Activated T-cell treated with anti-CD3 and anti-CD28 coated beads, Interleukin-2, amount 50 U/mL, for 24 hours (primary cell): Measurements from ENCODE around the gene SHISA6.
"Not testable (repeated sequence)": the region's sequence is repeated elsewhere in the genome, so short reads cannot be mapped to it uniquely, and the experiment has no call there.

Source experiments
- DNase-seq: peaks from one replicate; pipeline ENCODE4 v3.0.0-alpha.2; 2020
- H3K27ac Mint-ChIP-seq: 2 replicates; pipeline ENCODE4 v1.8.0; 2020; ENCODE audit warnings: mild to moderate bottlenecking, mixed read lengths
- H3K27me3 Mint-ChIP-seq: 2 replicates; pipeline ENCODE4 v1.8.0; 2020; ENCODE audit warnings: mixed read lengths
- H3K36me3 Mint-ChIP-seq: 2 replicates; pipeline ENCODE4 v1.8.0; 2020; ENCODE audit warnings: low read depth, mixed read lengths
- H3K4me1 Mint-ChIP-seq: 2 replicates; pipeline ENCODE4 v1.8.0; 2020; ENCODE audit warnings: low read depth, mixed read lengths
- H3K4me3 Mint-ChIP-seq: 2 replicates; pipeline ENCODE4 v1.8.0; 2020; ENCODE audit warnings: mild to moderate bottlenecking, moderate library complexity, mixed read lengths
- H3K9me3 Mint-ChIP-seq: 2 replicates; pipeline ENCODE4 v1.8.0; 2020; ENCODE audit warnings: mixed read lengths

The SHISA6 gene

DNA sequence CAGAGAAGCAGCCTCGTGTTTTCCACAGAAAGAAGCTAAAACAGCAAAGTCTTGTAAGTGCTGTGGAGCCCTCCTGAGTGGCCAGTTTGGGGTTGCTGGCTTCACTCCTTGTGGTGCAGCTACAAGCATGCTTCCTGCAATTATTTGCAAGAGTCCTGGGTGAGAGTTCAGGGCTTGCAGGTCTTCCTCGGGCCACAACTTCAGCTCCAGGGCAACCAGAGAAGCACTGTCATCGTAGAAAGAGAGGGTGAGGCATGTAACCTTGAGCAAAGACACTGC, 37.9 kb downstream of the SHISA6 start:
- DNase-seq: no peak
- H3K27me3 Mint-ChIP-seq: no peaks in the 10 kb centered on the region
- no peak overlapping the region for H3K4me3 Mint-ChIP-seq
- no peak overlapping the region for H3K27ac Mint-ChIP-seq
- H3K36me3 Mint-ChIP-seq: no peaks in the 10 kb centered on the region
- H3K9me3 Mint-ChIP-seq: peaks cover 22% of the 10 kb centered on the region
- no peaks in the 10 kb centered on the region for H3K4me1 Mint-ChIP-seq

DNA sequence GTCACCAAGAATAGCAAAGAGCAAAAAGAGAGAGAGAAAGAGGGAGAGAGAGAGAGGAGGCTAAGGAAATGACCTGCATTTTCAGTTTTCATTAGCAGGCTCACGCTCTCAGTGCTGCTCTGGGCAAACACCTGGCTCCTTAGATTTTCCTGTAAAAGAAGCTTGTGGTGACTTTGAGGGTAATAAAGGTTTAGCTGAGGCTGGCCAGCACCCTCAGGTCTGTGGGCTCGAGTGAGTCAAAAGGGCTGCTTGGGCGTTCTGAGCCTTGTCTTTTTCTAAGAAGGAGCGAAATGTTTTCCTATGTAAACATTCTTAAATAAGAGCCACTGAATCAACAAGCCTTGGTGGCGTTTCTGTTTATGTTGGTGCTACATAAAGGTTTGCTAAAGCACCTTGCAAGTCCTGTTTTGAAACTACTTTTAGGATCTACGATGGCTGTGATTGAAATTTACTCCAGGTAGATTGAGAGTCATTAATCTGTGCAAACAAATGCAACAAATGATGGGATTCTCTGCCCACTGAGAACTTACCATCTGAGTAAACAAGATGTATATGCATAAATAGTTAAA, 38.8 kb downstream of the SHISA6 start:
- Mint-ChIP-seq H3K27ac (no peak overlapping the region), H3K36me3 (no peaks in the 10 kb centered on the region), H3K4me1 (no peaks in the 10 kb centered on the region), H3K27me3 (no peaks in the 10 kb centered on the region), H3K9me3 (peaks cover 22% of the 10 kb centered on the region), H3K4me3 (no peak overlapping the region)
- DNase-seq: no peak

DNA sequence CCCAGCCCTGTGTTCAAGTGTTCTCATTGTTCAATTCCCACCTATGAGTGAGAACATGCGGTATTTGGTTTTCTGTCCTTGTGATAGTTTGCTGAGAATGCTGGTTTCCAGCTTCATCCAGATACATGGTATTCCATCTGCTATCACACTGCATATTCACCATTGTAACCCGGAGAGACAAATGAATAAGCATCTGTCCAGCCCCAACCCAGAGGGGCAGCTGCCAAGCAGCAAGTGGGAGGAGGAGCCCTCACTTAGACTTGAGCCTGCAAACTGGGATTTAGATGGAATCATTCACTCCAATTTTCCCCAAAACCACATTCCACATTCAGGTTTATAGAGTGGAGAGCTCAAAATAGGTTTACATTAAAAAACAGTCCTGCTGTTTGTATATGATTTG, 41.6 kb downstream of the SHISA6 start:
- Mint-ChIP-seq H3K27me3 (no peaks in the 10 kb centered on the region), H3K4me3 (no peak overlapping the region), H3K36me3 (no peaks in the 10 kb centered on the region), H3K9me3 (peaks cover 21% of the 10 kb centered on the region), H3K4me1 (no peaks in the 10 kb centered on the region), H3K27ac (no peak overlapping the region)
- no peak for DNase-seq

DNA sequence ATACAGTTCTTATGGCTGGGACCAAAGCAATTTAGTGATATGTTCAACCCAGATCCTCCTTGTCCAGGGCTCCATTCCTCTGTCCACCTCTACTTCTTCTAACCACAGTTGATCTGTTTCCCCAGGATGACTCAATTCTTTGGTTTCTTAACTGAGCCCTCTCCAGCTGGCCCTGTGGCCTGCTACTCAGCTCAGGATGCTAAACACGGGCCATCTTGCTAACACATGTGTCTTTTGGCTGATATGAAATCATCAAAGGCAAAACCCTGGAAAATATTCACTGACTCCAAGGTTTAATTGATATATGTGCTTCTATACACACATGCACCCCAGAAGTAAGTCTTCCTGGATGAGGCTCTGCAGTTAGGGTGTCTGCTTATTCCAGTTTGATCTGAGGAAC, 43.8 kb downstream of the SHISA6 start:
- no peaks in the 10 kb centered on the region for H3K27me3 Mint-ChIP-seq
- no peaks in the 10 kb centered on the region for H3K4me1 Mint-ChIP-seq
- peaks cover 16% of the 10 kb centered on the region for H3K9me3 Mint-ChIP-seq
- no peak overlapping the region for H3K27ac Mint-ChIP-seq
- no peak for DNase-seq
- H3K4me3 Mint-ChIP-seq: no peak overlapping the region
- no peaks in the 10 kb centered on the region for H3K36me3 Mint-ChIP-seq

DNA sequence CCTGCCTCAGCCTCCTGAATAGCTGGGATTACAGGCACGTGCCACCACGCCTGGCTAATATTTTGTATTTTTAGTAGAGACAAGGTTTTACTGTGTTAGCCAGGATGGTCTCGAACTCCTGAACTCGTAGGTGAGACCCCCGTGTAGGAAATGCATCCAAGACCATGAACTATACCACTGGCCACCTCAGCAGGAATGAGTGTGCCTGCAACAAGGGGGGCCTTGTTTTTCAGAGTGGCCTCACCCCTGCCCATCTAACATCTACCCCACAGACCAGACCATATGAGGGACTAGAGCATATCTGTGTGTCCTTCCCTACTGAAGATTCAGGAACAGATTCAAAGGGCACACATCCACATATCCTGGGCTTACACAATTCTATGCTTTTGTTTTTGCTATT, 44.9 kb downstream of the SHISA6 start:
- Mint-ChIP-seq H3K27ac (no peak overlapping the region), H3K9me3 (peaks cover 13% of the 10 kb centered on the region), H3K4me3 (no peak overlapping the region), H3K4me1 (no peaks in the 10 kb centered on the region), H3K36me3 (no peaks in the 10 kb centered on the region), H3K27me3 (no peaks in the 10 kb centered on the region)
- no peak for DNase-seq

DNA sequence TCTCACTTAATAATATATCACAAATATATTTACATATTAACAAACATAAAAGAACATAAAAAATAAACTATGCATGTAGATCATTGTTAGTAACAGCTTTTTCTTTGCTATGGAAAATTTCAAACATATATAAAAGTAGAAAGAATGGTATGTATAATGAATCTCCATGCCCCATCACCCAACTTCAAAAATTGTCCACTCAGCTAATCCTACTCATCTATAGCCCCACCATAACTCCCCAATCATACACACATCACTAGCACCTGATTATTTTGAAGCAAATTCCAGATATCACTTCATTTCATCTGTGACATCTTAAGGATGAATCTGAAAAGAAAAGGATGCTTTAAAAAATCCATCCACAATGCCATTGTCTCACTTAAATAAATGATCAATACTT, 46.8 kb downstream of the SHISA6 start:
- Mint-ChIP-seq H3K36me3 (no peaks in the 10 kb centered on the region), H3K27me3 (no peaks in the 10 kb centered on the region), H3K4me1 (no peaks in the 10 kb centered on the region), H3K9me3 (peaks cover 6% of the 10 kb centered on the region), H3K4me3 (no peak overlapping the region), H3K27ac (no peak overlapping the region)
- DNase-seq: no peak

DNA sequence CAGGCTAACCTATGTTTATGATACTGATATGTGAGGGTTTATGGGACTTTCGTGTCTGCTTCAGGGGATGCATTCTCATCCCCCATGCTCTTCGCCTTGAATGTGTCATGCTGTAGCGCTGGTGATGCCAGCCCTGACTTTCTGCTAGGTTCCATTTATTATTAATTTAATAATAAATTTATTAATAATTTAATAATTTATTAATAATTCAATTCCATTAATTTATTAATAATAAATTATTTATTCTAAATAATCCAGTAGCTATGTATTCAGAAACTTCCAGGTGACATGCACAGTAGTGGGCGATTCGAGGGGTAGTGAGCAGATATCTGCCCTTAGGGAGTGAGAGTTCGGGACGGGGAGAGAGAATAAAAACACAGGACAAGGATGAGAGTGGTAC, 49.8 kb downstream of the SHISA6 start:
- Mint-ChIP-seq H3K4me1 (no peaks in the 10 kb centered on the region), H3K4me3 (no peak overlapping the region)

DNA sequence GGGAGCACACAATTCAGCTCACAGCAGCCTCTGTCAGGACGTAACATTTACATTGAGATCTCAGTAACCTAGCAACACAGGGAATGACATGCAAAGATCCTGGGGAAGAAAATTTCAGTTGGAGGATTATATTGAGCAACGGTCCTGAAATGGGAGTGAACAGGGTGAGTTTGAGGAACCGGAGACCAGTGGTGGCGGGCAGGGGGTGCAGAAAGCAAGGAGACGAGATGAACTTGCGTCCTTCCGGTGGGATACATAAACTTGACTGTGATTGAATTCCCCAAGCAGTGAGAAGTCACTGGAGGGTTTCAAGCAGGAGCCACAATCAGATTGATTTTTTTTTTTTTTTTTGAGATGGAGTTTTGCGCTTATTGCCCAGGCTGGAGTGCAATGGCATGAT, 51.5 kb downstream of the SHISA6 start:
- Mint-ChIP-seq H3K9me3 (peaks cover 2% of the 10 kb centered on the region), H3K4me3 (no peak overlapping the region), H3K27me3 (no peaks in the 10 kb centered on the region), H3K36me3 (no peaks in the 10 kb centered on the region), H3K27ac (no peak overlapping the region), H3K4me1 (no peaks in the 10 kb centered on the region)
- no peak for DNase-seq

More for the DNA sequence above, 49.8 kb downstream of the SHISA6 start:
- no peak for DNase-seq
- Mint-ChIP-seq H3K27ac (no peak overlapping the region), H3K36me3 (no peaks in the 10 kb centered on the region), H3K27me3 (no peaks in the 10 kb centered on the region), H3K9me3 (peaks cover 2% of the 10 kb centered on the region)

DNA sequence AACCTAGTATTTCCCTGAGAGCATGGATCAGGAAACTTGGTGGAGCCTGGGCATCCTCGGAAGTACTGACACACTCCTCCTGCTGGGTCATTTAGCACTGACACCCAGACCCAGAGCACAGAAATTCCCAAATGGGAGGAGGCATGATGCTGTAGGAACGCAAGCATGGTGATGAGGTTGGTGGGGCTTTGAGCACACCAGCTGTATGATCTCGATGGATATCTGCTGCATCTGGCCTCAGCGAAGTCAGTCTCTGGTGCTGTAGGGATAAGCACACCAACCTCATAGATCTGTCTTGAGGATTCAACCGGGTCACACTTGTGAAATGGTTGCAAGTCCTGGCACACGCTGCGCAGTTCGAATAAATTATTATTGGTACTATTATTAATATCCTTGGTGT, 52.5 kb downstream of the SHISA6 start:
- H3K36me3 Mint-ChIP-seq: no peaks in the 10 kb centered on the region
- no peak overlapping the region for H3K4me3 Mint-ChIP-seq
- H3K9me3 Mint-ChIP-seq: peaks cover 2% of the 10 kb centered on the region
- H3K4me1 Mint-ChIP-seq: no peaks in the 10 kb centered on the region
- no peak overlapping the region for H3K27ac Mint-ChIP-seq
- no peak for DNase-seq
- H3K27me3 Mint-ChIP-seq: no peaks in the 10 kb centered on the region

DNA sequence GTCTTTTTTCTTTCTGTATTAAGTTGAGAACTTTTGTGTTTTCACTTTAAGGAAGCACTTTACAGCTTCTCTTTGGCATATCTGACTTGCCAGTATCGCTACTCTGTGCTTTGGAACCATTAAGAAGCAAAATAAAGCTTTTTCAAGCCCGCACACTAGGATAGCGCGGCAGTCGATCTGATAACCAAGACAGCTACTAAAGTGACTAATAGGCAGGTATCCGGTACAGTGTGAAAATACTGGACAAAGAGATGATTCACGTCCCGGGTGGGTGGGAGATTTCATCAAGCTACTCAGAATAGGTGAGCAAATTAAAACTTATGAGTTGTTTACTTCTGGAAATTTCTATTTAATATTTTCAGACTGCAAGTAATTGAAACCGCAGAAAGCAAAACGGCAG, 53.8 kb downstream of the SHISA6 start:
- DNase-seq: no peak
- Mint-ChIP-seq H3K4me3 (no peak overlapping the region), H3K9me3 (peaks cover 2% of the 10 kb centered on the region), H3K27me3 (no peaks in the 10 kb centered on the region), H3K36me3 (no peaks in the 10 kb centered on the region), H3K27ac (no peak overlapping the region), H3K4me1 (no peaks in the 10 kb centered on the region)

DNA sequence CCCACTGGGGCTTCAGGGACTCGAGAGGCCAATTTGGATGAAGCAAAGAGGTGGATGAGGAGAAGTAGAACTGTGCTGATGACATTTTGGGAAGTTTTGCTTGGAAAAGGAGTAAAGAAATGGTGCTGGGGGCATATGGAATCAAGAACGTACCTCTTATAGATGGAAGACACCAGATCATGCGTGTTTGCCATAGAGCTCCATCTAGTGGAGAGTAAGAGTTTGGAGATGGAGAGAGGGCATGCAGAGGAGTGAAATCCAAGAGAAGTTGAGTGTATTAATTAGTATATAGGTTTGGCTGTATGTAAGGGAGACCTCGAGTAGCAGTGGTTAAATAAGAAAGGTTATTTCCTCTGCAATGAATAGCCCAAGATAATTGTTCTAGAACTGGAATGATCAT, 56.0 kb downstream of the SHISA6 start:
- Mint-ChIP-seq H3K9me3 (peaks cover 2% of the 10 kb centered on the region), H3K27ac (no peak overlapping the region), H3K27me3 (no peaks in the 10 kb centered on the region), H3K4me1 (no peaks in the 10 kb centered on the region), H3K4me3 (no peak overlapping the region), H3K36me3 (no peaks in the 10 kb centered on the region)
- no peak for DNase-seq

DNA sequence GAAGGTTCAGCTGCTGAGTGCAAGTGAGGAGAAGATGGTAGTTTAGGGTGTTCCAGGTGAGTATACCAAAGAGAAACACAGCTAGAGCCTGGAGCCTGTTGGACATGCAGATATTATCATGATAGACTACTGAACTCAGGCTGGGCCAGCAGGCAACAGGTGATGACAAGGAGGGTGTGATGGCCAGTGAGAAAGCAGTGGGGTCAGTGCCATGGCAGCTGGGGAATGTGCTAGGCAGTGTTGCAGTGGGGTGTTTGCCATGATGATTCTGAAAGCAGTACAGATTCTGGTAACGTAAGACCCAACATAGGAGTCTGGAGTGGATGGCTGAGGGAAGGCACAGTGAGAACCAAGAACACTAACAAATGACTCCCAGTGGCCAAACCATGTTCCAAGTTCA, 57.4 kb downstream of the SHISA6 start:
- Mint-ChIP-seq H3K9me3 (peaks cover 2% of the 10 kb centered on the region), H3K27ac (no peak overlapping the region), H3K4me3 (no peak overlapping the region), H3K27me3 (no peaks in the 10 kb centered on the region), H3K36me3 (no peaks in the 10 kb centered on the region), H3K4me1 (no peaks in the 10 kb centered on the region)
- no peak for DNase-seq

DNA sequence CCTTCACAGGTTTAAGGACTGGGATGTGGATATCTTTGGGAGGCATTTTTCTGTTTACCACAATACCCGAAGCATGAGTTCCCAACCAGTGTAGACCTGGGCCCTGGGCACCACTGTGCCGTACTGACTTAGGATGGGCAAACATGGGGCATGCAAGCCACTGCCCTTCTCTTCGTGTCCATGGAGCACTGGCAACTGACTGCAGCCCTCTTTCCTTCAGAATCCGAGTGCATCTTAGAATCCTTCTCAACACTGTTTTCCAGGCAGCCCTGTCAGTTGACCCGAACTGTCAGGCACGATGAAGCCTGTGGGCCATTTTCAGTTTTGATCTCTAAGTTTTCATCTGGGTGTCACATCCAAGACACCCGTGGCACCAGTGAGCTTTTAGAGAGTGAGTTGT, 59.2 kb downstream of the SHISA6 start:
- Mint-ChIP-seq H3K36me3 (no peaks in the 10 kb centered on the region), H3K27me3 (no peaks in the 10 kb centered on the region), H3K27ac (no peak overlapping the region), H3K4me3 (no peak overlapping the region), H3K9me3 (peaks cover 2% of the 10 kb centered on the region), H3K4me1 (no peaks in the 10 kb centered on the region)
- DNase-seq: no peak

DNA sequence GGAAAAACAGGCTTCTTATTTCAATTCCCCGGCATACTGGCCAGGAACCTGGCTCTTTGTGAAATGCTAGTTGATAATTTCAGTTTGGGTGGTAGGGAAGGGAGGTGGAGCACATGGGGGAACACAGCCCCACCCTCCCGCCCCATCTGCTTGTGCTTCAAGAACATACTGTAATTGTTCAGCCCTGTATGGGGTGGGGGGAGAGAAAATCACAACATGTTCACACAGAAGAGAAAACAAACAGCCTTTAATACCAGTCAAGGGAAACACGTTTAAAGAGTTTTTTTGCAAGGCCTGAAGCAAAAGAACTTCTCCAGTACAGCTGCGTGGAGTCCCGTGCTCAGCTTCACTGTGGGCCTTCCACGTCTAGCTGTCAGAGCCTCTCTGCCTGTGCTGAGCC, 59.7 kb downstream of the SHISA6 start:
- Mint-ChIP-seq H3K36me3 (no peaks in the 10 kb centered on the region), H3K27me3 (no peaks in the 10 kb centered on the region), H3K9me3 (peaks cover 2% of the 10 kb centered on the region), H3K27ac (no peak overlapping the region), H3K4me1 (no peaks in the 10 kb centered on the region), H3K4me3 (no peak overlapping the region)
- DNase-seq: no peak

DNA sequence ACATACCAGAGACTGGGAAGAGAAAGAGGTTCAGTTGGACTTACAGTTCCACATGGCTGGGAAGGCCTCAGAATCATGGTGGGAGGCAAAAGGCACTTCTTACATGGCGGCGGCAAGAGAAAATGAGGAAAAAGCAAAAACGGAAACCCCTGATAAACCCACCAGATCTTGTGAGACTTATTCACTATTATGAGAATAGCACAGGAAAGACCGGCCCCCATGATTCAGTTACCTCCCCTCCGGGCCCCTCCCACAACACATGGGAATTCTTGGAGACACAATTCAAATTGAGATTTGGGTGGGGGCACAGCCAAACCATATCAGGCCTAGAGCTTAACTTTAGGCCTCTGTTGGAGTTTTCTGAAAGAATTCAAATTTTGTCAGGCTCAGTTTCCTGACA, 60.9 kb downstream of the SHISA6 start:
- DNase-seq, H3K27me3 Mint-ChIP-seq, H3K27ac Mint-ChIP-seq, H3K4me1 Mint-ChIP-seq, H3K36me3 Mint-ChIP-seq, H3K9me3 Mint-ChIP-seq, H3K4me3 Mint-ChIP-seq: not testable (repeated sequence)

DNA sequence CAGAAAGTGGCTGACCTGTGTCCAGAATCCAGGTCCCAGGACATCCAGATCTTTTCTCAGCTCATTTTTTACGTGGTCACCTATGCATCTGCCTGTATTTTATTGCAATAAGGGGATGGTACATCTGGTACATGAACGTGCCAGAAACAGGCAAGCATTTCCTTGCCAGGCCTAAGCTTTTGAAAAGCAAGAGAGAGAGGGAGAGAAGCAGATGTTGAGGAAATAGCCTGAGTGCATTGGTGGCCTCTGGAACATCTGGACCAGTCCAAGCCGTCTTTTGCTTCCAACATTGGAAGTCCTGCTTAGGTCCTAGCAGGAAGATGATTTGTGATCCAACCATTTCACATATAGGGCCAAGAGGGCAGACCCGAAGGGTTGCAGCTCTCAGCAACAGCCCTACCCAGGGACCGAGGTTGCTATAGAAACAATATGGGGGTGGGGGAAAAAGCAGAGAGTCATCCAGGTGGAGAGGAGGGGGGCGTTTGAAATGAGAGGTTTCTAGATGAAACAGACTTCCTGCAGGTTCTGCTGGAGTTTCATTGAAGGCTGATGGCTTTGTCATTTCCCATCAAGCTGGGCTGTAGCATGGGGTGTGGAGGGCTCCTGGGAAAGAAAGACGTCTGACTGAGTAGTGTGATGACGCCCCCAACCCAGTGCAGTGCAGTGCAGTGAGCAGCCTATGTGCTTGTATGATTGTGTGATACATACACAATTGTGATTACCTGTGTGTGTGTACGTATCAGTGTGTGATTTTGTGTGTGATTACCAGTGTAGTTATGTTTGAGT, 61.6 kb downstream of the SHISA6 start:
- no peak overlapping the region for H3K4me3 Mint-ChIP-seq
- no peaks in the 10 kb centered on the region for H3K36me3 Mint-ChIP-seq
- H3K27ac Mint-ChIP-seq: no peak overlapping the region

More for the DNA sequence above, 61.6 kb downstream of the SHISA6 start:
- DNase-seq: no peak
- Mint-ChIP-seq H3K27me3 (no peaks in the 10 kb centered on the region), H3K9me3 (peaks cover 2% of the 10 kb centered on the region), H3K4me1 (no peaks in the 10 kb centered on the region)
